ENCODE results near the gene CTU2. TPM values are rescaled to one million over a fixed set of nuclear protein-coding genes. Genes with fewer than 3 reads are reported as not detected.

Gene CTU2
- total RNA-seq, 2 experiments from 2014 or later = 37.1 to 37.8 TPM

DNA sequence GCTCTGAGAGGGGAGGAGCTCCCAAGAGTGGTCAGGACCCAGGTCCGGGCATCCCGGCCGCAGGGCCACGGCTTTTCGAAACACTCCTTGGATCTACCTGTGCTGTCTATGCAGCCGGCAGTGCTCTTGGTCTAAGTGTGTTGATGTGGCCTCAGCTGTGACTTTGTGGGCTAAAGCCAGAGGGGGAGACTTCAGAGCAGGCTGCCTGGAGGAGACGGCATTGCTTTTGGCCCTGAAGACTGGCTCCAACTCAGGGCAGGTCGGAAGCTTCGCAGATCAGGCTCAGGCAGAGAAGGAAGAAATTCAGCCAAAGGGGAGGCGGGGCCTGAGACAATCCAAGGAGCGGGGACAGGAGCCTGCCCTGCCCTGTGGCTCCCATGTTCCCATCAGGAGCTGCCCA, 47.3 kb downstream of the CTU2 start:
- Mint-ChIP-seq H3K4me1 (ENCODE audit: low read depth) (peaks cover 3% of the 10 kb centered on the region), H3K27me3 (no peaks in the 10 kb centered on the region), H3K9me3 (no peaks in the 10 kb centered on the region), H3K4me3 (no peak overlapping the region), H3K36me3 (ENCODE audit: low read depth) (peaks cover 3% of the 10 kb centered on the region), H3K27ac (peak overlapping the region; percentile 68)
- ChIA-PET CTCF (interaction anchor here (0.8 to 2.2 kb wide), 4 partner anchors 9 to 17 kb away, joined by 3 to 10 read pairs (median 6); no protein-coding TSS in a partner anchor), POLR2A (interaction anchor here (0.5 to 1.2 kb wide), 3 partner anchors 28 to 162 kb away, joined by 3 to 4 read pairs (median 3); no protein-coding TSS in a partner anchor)
- ATAC-seq = no peak
- intact Hi-C loops (cut with micrococcal nuclease) = no loop called here
- no peak for DNase-seq
- TF ChIP-seq, protein P1, sequence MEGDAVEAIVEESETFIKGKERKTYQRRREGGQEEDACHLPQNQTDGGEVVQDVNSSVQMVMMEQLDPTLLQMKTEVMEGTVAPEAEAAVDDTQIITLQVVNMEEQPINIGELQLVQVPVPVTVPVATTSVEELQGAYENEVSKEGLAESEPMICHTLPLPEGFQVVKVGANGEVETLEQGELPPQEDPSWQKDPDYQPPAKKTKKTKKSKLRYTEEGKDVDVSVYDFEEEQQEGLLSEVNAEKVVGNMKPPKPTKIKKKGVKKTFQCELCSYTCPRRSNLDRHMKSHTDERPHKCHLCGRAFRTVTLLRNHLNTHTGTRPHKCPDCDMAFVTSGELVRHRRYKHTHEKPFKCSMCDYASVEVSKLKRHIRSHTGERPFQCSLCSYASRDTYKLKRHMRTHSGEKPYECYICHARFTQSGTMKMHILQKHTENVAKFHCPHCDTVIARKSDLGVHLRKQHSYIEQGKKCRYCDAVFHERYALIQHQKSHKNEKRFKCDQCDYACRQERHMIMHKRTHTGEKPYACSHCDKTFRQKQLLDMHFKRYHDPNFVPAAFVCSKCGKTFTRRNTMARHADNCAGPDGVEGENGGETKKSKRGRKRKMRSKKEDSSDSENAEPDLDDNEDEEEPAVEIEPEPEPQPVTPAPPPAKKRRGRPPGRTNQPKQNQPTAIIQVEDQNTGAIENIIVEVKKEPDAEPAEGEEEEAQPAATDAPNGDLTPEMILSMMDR (IDR thresholded peaks at IDR 0.05) = no peak

DNA sequence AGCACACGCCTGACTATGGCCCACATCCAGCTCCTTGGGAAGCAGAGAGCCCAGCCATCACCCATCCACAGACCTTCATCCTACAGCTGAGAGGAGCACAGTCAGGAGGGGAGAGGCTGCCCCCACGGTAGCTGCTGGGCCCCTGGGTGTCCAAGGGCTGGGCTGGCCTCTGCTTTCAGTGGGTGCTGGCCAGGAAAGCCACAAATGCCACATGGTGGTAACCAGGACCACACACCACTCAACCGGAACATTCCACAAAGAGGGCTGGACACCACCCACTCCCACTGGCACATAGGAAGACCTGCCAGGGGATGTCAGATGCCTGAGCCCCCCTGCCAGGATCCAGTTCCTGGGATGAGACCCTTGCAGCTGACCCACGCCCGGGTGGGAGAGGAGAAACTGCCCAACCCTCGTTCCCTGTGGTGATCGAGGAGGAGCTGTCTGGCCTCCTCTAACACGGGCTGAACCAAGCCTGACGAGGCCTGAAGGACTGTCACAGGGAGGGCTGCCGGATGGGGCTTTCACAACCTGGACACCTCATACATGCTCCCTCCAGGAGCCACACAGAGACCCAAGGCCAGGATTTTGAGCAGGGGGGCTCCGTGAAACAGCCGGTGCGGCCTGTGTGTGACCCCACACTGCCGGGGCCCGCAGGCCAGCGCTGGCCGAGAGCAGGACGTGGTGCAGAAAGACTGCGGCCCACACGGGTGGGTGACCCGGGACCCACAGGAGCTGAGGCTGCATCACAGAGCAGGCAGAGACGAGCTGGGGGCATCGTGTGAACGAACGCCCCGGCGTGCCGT, 48.0 kb downstream of the CTU2 start:
- no peak for DNase-seq
- ATAC-seq = no peak
- POLR2A ChIA-PET = interaction anchor here (0.9 to 1.2 kb wide), 2 partner anchors 27 to 58 kb away, joined by 3 to 4 read pairs; no protein-coding TSS in a partner anchor
- H3K4me3 Mint-ChIP-seq = no peak overlapping the region
- peaks cover 3% of the 10 kb centered on the region for H3K36me3 Mint-ChIP-seq (ENCODE audit: low read depth)
- intact Hi-C loops (cut with micrococcal nuclease) = no loop called here
- H3K9me3 Mint-ChIP-seq = no peaks in the 10 kb centered on the region
- TF ChIP-seq, protein P1 (IDR thresholded peaks at IDR 0.05) = no peak
- H3K27me3 Mint-ChIP-seq = no peaks in the 10 kb centered on the region
- peaks cover 9% of the 10 kb centered on the region for H3K4me1 Mint-ChIP-seq (ENCODE audit: low read depth)
- CTCF ChIA-PET = interaction anchor here (0.8 to 2.2 kb wide), 5 partner anchors 8 to 18 kb away, joined by 3 to 10 read pairs (median 5); no protein-coding TSS in a partner anchor
- H3K27ac Mint-ChIP-seq = no peak overlapping the region

DNA sequence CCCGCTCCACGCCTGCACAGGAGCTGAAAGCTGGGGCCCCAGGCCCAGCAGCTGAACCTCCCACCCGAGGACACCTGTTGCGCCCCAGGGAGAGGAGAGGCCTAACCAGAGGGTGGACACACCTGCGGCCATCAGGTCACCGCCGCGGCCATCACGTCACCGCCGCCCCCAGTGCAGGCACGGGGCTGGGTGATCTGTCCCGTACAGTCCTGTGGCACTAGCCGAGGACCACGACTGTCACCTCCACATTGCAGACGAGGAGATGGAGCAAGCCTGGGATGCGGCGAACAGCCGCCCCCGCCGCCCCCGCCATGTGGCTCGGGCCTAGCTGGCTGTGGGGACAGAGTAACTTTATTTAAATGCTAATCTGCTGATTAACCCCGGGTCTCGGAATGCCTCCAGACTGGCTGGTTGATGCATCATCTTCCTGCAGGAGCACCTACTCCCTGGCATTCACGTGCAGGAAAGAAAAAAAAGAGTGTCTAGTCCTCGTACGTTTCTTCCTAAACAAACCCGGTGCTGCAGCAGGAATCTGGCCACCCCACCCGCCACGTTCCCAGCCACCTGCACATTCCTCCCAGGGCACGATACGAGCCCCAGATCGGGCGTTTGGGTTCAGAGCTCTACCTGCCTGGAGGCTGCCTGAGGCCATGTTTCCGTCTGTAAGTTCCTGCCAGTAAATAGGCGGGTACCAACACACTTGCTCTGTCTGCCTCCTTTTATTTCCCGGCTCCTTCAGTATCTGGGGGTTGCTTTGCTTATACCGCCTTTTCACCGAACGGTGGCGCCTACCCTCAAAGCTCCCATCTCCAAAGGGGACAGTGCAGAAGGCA, 48.8 kb downstream of the CTU2 start:
- peak; percentile 35 for DNase-seq
- H3K36me3 Mint-ChIP-seq (ENCODE audit: low read depth) = peaks cover 5% of the 10 kb centered on the region
- TF ChIP-seq, protein P1 (IDR thresholded peaks at IDR 0.05) = peak; percentile 17
- no peak overlapping the region for H3K4me3 Mint-ChIP-seq
- H3K27me3 Mint-ChIP-seq = no peaks in the 10 kb centered on the region
- no peaks in the 10 kb centered on the region for H3K9me3 Mint-ChIP-seq
- ChIA-PET CTCF (interaction anchor here (1.1 to 2.2 kb wide), 7 partner anchors 9 to 44 kb away, joined by 3 to 10 read pairs (median 4); no protein-coding TSS in a partner anchor), POLR2A (no interaction called here)
- peaks cover 14% of the 10 kb centered on the region for H3K4me1 Mint-ChIP-seq (ENCODE audit: low read depth)
- ATAC-seq = peak; percentile 72
- intact Hi-C loops (cut with micrococcal nuclease) = no loop called here
- H3K27ac Mint-ChIP-seq = no peak overlapping the region

DNA sequence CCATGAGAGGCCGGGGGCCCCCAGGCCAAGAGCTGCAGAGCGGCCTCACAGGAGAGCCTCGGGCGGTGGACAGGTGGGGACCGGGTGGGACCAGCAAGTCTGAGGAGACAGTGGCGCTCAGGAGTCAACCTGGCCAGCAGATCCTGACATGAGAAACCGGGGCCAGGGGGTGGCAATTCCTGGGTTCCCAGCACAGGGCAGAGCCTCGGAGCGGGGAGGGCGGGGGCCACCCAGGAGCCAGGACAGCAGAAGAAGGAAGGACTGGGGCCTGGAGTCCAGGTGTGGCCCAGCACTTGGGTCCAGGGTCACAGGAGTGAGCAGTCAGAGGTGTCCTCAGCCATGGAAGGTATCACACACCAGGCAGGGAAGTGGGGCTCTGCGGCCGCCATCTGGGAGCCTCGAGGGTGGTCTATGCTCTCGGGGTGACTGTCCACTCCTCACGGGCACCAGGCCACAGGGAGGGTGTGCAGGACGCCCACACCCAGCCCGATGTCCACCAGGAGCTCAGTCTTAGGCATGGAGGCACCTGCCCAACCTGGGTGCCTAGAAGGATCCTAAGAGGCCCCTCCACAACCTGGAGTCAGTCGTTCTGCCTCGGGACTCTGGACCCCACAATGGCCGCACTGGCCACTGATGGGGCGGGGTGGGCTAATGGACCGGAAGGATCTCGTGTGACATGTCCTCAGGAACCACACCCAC, 49.6 kb downstream of the CTU2 start:
- Mint-ChIP-seq H3K27ac (no peak overlapping the region), H3K27me3 (no peaks in the 10 kb centered on the region), H3K36me3 (ENCODE audit: low read depth) (peaks cover 5% of the 10 kb centered on the region), H3K9me3 (no peaks in the 10 kb centered on the region), H3K4me1 (ENCODE audit: low read depth) (peaks cover 16% of the 10 kb centered on the region), H3K4me3 (no peak overlapping the region)
- ATAC-seq (no peak), DNase-seq (no peak)
- ChIA-PET POLR2A (interaction anchor here (0.8 kb wide), 1 partner anchor 8 kb away, joined by 3 read pairs; no protein-coding TSS in a partner anchor), CTCF (interaction anchor here (1.1 to 2.2 kb wide), 7 partner anchors 8 to 43 kb away, joined by 3 to 10 read pairs (median 4); no protein-coding TSS in a partner anchor)
- intact Hi-C loops (cut with micrococcal nuclease) = no loop called here
- TF ChIP-seq, protein P1 (IDR thresholded peaks at IDR 0.05) = peak; percentile 3
